Measurements from ENCODE around the gene NPAS3. TPM values are rescaled to one million over a fixed set of nuclear protein-coding genes. Genes with fewer than 3 reads are reported as not detected.

The NPAS3 gene
- total RNA-seq, 1 donor from 2014 or later: 4.9 TPM

DNA sequence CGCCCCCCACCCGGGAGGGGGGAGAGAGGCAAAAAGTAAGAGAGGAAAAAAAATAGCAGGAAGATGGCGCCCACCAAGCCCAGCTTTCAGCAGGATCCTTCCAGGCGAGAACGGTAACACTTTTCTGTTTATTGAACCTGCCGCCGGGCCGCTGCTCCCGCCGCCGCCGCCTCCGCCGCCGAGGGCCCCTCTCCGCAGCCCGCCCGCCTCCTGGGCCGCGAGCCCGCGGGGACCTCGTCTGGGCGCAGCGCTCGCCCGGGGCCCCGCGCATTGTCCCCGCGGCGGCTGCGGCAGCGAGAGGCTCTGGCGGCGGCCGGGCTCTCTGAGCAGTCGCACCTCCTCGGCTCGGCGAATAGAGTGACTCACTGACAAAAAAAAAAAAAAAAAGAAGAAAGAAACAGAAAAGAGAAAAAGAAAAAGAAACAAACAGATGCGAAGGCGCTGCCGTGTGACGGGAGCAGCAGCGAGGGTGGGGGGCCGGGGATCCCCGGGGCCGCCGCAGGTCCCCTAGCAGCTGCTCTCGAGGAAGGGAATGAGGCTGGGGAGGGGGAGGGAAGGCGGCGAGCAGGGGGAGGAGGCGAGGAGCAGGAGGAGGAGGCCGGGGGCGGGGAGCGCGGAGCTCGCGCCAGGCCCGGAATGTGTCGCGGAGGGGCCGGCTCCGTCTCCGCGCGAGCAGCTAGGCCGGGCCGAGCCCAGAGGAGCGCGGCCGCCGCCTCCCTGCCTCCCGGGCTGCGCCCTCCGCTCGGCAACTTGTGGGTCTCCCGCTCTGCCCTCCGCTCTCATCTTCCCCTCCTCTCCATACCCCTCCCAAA lies 781 bp downstream of the NPAS3 start:
- intact Hi-C loops (cut with DNase I): loop anchor here (10.0 kb wide), 1 partner anchor 235 kb away; no protein-coding TSS in a partner anchor
- peak; percentile 87 for DNase-seq (ENCODE audit: low spot score)

DNA sequence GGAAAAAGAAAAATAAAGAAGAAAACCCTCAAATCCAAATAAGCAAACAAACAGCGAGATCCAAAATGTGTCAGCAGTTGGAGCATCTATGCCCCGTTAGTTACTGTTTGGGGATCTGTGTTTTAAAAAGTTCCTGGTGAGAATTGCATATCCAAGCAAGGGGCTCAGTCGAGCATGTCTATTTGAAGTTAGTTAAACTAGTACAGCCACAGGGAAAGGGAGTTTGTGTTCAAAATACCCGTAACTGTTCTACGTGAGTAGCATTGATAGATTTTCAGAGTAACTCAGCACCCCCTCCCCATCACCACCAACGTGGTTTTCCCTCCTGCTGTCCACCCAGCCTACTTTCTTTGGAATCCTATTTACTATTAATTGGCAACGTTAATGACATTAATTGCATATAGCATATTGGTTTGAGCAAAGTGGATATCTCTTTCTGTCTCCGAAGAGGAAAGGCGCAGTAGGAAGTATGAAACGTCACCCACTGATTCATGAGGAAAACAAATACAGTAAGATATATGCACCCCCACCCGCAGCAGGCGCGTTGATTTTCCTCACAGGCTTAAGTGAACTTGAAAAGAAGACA lies 1.5 kb downstream of the NPAS3 start:
- no peak for DNase-seq (ENCODE audit: low spot score)

DNA sequence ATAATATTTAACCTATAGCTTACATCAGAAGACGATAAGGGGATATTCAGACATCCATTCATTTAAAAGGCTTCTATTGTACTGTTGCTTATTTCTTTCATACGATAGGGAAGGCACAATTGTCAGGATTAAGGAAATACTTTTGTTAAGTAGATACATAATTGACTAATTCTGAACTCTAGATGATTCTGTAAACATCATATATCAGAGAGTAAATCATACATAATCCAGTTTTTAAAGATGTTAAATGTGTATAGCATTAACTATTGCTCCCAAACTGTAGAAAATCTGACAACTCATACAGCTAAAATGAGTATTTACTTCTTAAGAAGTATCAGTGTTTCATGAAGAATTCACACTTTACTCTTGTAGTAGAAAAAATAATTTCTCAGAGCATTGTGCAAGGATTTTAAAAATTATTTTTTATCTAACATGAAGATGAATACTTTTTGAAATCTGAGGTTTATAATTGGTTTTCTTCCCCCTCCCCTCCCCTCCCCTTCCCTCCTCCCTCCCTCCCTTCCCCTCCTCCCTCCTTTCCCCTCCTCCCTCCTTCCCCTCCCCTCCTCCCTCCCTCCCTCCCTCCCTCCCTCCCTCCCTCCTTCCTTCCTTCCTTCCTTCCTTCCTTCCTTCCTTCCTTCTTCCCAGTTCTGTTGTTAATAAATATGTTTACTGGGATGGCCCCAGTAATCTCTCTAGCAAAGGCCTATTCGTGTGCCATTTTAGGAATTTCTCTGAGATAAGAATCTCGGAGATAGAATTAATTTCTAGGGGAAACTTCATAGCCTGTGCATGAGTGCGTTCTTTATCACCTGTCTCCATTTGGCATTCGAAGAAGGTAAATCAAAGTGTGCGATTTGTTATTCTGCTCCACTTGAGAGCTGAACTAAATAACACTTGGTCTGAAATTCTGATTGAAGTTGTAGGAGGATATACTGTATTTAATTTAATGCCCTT lies 2.3 kb downstream of the NPAS3 start:
- no peak for DNase-seq (ENCODE audit: low spot score)
- intact Hi-C loops (cut with DNase I): no loop called here

More for the DNA sequence above, 1.5 kb downstream of the NPAS3 start:
- intact Hi-C loops (cut with DNase I): no loop called here

DNA sequence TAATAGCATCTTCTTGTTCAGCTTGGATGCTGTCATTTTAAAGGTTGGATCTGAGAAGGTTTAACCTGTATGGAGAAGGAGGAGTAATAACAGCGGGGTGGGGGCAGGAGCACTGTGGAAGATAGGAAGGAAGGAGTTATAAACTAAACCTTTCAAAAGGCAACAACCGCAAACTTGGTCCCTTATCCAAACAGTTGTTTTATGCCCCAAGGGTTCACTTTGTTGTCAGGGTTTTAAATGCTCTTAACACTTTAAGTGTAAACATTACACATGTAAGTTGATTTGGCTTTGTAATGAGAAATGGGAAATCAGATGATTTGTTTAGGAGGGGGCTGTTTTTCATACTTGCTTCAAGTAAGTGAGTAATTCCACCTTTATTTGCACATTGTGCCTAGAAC lies 3.0 kb downstream of the NPAS3 start:
- no peak for DNase-seq (ENCODE audit: low spot score)
- intact Hi-C loops (cut with DNase I): no loop called here

DNA sequence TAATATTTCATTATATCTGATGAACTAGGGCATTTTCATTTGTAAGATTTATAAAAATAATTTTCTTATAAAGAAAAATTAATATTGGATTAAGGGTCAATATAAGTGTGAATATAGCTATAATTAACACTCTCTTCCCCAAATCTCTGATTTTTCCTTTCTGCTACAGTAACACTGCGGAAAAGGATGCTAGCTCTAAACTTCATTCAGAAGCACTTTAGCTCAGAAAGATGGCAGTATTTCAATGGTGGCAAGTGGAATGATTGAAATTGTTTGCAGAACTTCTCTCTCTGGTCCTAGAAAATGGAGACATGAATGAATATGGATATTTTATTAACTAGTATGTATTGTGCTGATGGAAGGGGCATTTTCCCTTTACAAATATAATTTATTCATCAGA lies 8.4 kb downstream of the NPAS3 start:
- intact Hi-C loops (cut with DNase I): no loop called here
- DNase-seq (ENCODE audit: low spot score): no peak

DNA sequence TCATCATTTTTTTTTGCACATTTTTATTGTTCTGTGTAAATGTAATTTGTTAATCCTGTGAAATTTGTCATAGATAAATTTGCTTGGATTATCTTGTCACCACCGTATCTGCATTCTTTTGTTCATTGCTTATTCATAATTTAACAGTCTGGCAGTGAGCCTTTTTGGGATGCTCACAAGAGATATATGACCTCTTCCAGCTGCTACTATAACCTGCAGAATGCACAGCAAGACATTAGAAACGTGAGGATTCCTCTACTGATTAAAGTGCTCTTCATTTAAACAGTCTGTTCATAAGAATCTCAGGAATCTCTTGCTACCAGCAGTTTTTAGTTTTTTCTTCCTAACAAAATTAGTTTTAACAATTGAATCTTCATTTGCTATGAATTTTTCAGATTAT lies 9.1 kb downstream of the NPAS3 start:
- DNase-seq (ENCODE audit: low spot score): no peak
- intact Hi-C loops (cut with DNase I): no loop called here

- no peak for DNase-seq (ENCODE audit: low spot score)
- intact Hi-C loops (cut with DNase I): no loop called here
These were observed 11.9 kb downstream of the NPAS3 start for GRCh38 chr14:32950584-32950983.

- DNase-seq (ENCODE audit: low spot score): no peak
- intact Hi-C loops (cut with DNase I): no loop called here
These were observed 28.7 kb downstream of the NPAS3 start for GRCh38 chr14:32967421-32967820.

- intact Hi-C loops (cut with DNase I): no loop called here
- DNase-seq (ENCODE audit: low spot score): no peak
These were observed 30.4 kb downstream of the NPAS3 start for GRCh38 chr14:32968972-32969544.

- intact Hi-C loops (cut with DNase I): no loop called here
- no peak for DNase-seq (ENCODE audit: low spot score)
These were observed 39.2 kb downstream of the NPAS3 start for GRCh38 chr14:32977913-32978312.

- no peak for DNase-seq (ENCODE audit: low spot score)
- intact Hi-C loops (cut with DNase I): no loop called here
These were observed 40.1 kb downstream of the NPAS3 start for GRCh38 chr14:32978691-32979255.

DNA sequence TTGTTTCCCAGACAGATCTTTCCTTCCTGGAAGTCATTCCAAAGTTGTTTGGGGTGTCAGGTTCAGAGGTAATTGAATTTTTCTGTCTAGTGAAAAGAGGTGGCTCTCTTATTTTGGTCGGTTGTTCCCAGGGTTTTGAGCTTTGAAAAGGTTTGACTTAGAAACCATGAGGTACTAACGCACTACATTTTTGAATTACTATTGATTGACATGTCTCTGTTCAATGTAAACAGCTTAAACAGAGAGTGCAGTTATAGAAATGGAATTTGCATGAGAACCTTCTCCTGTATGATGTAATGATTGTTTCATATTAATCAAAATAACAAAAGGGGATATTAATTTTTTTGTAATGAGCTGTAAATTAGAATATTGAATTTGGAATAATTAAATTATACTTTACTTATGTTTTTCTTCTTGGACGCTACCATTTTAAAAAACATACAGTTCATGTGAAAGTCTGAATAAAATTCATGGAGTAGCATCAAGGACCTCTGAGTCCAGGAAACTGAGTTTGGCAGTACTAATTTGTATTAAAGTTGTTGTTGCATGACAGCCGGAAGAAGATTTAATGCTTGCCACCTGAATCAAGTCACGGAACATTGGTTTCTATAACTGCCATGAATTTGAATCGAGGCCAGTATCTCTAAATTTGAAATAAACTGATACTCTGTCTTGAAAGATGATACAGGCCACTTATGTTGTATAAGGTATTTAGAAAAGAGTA lies 41.7 kb downstream of the NPAS3 start:
- intact Hi-C loops (cut with DNase I): no loop called here

GRCh38 chr14:32980902-32981501 lies 42.3 kb downstream of the NPAS3 start:
- no peak for DNase-seq (ENCODE audit: low spot score)
- intact Hi-C loops (cut with DNase I): no loop called here

More for the DNA sequence above, 41.7 kb downstream of the NPAS3 start:
- DNase-seq (ENCODE audit: low spot score): no peak

GRCh38 chr14:32984241-32984930 lies 45.7 kb downstream of the NPAS3 start:
- intact Hi-C loops (cut with DNase I): no loop called here
- no peak for DNase-seq (ENCODE audit: low spot score)

GRCh38 chr14:32985866-32986265 lies 47.2 kb downstream of the NPAS3 start:
- intact Hi-C loops (cut with DNase I): no loop called here
- no peak for DNase-seq (ENCODE audit: low spot score)

DNA sequence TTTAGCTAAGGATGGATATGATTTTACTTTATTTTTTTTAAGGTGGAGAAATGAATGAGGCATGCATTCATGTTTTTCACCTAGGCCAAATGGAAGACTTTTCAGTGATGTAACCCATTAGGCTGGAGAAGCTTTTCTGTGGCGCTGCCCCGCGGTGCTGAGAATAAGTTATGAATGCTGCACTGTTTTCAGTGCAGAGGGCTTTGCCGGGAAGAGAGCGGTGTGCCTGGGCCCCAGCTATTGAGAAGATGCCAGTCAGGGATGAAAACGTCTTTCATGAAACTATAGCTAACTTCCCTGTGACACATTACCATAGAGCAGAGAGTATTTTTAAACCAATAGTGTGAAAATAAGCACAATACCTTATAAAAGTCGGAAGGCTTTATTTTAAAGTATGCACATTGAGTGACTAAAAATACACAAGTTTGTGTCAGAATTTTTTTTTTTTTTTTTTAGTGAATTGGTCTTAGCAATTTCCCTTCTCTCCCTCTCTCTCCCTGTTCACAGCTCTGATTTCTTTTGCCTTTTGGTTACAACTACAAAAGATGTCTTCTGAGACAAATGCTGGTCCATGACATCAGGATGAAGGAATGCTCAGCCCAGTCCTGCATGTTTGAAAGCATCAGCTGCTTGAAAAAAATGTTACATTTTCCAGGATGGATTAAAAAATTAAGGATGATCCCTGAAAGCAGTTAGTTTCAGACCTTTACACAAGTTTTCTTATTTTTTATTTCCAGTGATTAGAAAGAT lies 48.3 kb downstream of the NPAS3 start:
- intact Hi-C loops (cut with DNase I): no loop called here
- no peak for DNase-seq (ENCODE audit: low spot score)

- intact Hi-C loops (cut with DNase I): no loop called here
- DNase-seq (ENCODE audit: low spot score): no peak
These were observed 53.0 kb downstream of the NPAS3 start for GRCh38 chr14:32991691-32992090.
